ENCODE results near the gene IDH3B.

The IDH3B gene

GRCh38 chr20:2616634-2617033 lies 47.4 kb downstream of the IDH3B start:
- Histone ChIP-seq H3K9me2 (replicated peaks; ENCODE audit: low read depth, low read length) (no peaks in the 10 kb centered on the region), H3K4me2 (ENCODE audit: low read depth, low read length, poor library complexity, severe bottlenecking) (no peak overlapping the region), H3K36me3 (ENCODE audit: insufficient read depth, low read length) (no peaks in the 10 kb centered on the region), H3K9ac (ENCODE audit: low read depth, low read length, poor library complexity, severe bottlenecking) (no peak overlapping the region), H3K4me1 (ENCODE audit: insufficient read depth, low read length, poor library complexity, severe bottlenecking) (no peaks in the 10 kb centered on the region), H4K20me1 (ENCODE audit: insufficient read depth, low read length, poor library complexity, severe bottlenecking) (no peaks in the 10 kb centered on the region), H3K79me2 (ENCODE audit: insufficient read depth, low read length) (no peaks in the 10 kb centered on the region), H3K27me3 (ENCODE audit: insufficient read depth, low read length, poor library complexity, severe bottlenecking) (no peaks in the 10 kb centered on the region), H3K9me3 (ENCODE audit: insufficient read depth, low read depth, low read length) (no peaks in the 10 kb centered on the region), H3F3A (ENCODE audit: low read depth) (no peaks in the 10 kb centered on the region), H2AFZ (ENCODE audit: low read length) (no peak overlapping the region), H3K4me3 (ENCODE audit: low read length, poor library complexity, severe bottlenecking) (no peak overlapping the region)
- TF ChIP-seq CTCF (conservative IDR thresholded peaks at IDR 0.05; ENCODE audit: low read length) (no peak), EZH2phosphoT487 (IDR thresholded peaks at IDR 0.05; ENCODE audit: borderline replicate concordance) (no peak)

GRCh38 chr20:2612073-2612472 lies 51.9 kb downstream of the IDH3B start:
- Histone ChIP-seq H3K9me3 (ENCODE audit: insufficient read depth, low read depth, low read length) (peaks cover 4% of the 10 kb centered on the region; the same call in 1 of the 2 replicates), H3K4me2 (ENCODE audit: low read depth, low read length, poor library complexity, severe bottlenecking) (no peak overlapping the region), H2AFZ (ENCODE audit: low read length) (no peak overlapping the region), H3F3A (ENCODE audit: low read depth) (no peaks in the 10 kb centered on the region), H3K9me2 (replicated peaks; ENCODE audit: low read depth, low read length) (no peaks in the 10 kb centered on the region), H3K4me3 (ENCODE audit: low read length, poor library complexity, severe bottlenecking) (no peak overlapping the region), H3K9ac (ENCODE audit: low read depth, low read length, poor library complexity, severe bottlenecking) (no peak overlapping the region), H3K27me3 (ENCODE audit: insufficient read depth, low read length, poor library complexity, severe bottlenecking) (no peaks in the 10 kb centered on the region), H3K4me1 (ENCODE audit: insufficient read depth, low read length, poor library complexity, severe bottlenecking) (no peaks in the 10 kb centered on the region), H4K20me1 (ENCODE audit: insufficient read depth, low read length, poor library complexity, severe bottlenecking) (no peaks in the 10 kb centered on the region), H3K36me3 (ENCODE audit: insufficient read depth, low read length) (no peaks in the 10 kb centered on the region), H3K79me2 (ENCODE audit: insufficient read depth, low read length) (no peaks in the 10 kb centered on the region)
- TF ChIP-seq EZH2phosphoT487 (IDR thresholded peaks at IDR 0.05; ENCODE audit: borderline replicate concordance) (no peak), CTCF (conservative IDR thresholded peaks at IDR 0.05; ENCODE audit: low read length) (no peak)

- Histone ChIP-seq H2AFZ (ENCODE audit: low read length) (no peak overlapping the region), H3K9me3 (ENCODE audit: insufficient read depth, low read depth, low read length) (peaks cover 6% of the 10 kb centered on the region; the same call in 1 of the 2 replicates), H3K27me3 (ENCODE audit: insufficient read depth, low read length, poor library complexity, severe bottlenecking) (no peaks in the 10 kb centered on the region), H3K79me2 (ENCODE audit: insufficient read depth, low read length) (no peaks in the 10 kb centered on the region), H3K4me3 (ENCODE audit: low read length, poor library complexity, severe bottlenecking) (no peak overlapping the region), H3K4me2 (ENCODE audit: low read depth, low read length, poor library complexity, severe bottlenecking) (no peak overlapping the region), H3K36me3 (ENCODE audit: insufficient read depth, low read length) (no peaks in the 10 kb centered on the region), H3F3A (ENCODE audit: low read depth) (no peaks in the 10 kb centered on the region), H3K9me2 (replicated peaks; ENCODE audit: low read depth, low read length) (no peaks in the 10 kb centered on the region), H4K20me1 (ENCODE audit: insufficient read depth, low read length, poor library complexity, severe bottlenecking) (no peaks in the 10 kb centered on the region), H3K4me1 (ENCODE audit: insufficient read depth, low read length, poor library complexity, severe bottlenecking) (no peaks in the 10 kb centered on the region), H3K9ac (ENCODE audit: low read depth, low read length, poor library complexity, severe bottlenecking) (no peak overlapping the region)
- TF ChIP-seq CTCF (conservative IDR thresholded peaks at IDR 0.05; ENCODE audit: low read length) (no peak), EZH2phosphoT487 (IDR thresholded peaks at IDR 0.05; ENCODE audit: borderline replicate concordance) (no peak)
These were observed 52.9 kb downstream of the IDH3B start for GRCh38 chr20:2610941-2611720.

Measured in Loucy (cell line).